Anterior cingulate cortex (tissue), 58 donors: ENCODE measurements around the gene ZPBP2.
"Not testable (repeated sequence)": the region's sequence is repeated elsewhere in the genome, so short reads cannot be mapped to it uniquely, and the experiment has no call there.

ENCODE experiments used
- DNase-seq, 58 donors: peaks; one replicate each; lab custom pipeline; 2025; lab: John Stamatoyannopoulos, UW

ZPBP2 gene

GRCh38 chr17:39867880-39868553 lies at the start of gene ZPBP2:
TSS of gene ZPBP2 (plus strand) at chr17:39868202. CDS start at chr17:39868355, 153 bp downstream.
- no peak for DNase-seq

- DNase-seq: no peak
Measured at GRCh38 chr17:39818358-39819000, 49.5 kb upstream of the ZPBP2 start.

GRCh38 chr17:39820541-39820940 lies 47.5 kb upstream of the ZPBP2 start:
- DNase-seq: no peak

GRCh38 chr17:39820987-39821386 lies 47.0 kb upstream of the ZPBP2 start:
- no peak for DNase-seq

- no peak for DNase-seq
Measured at GRCh38 chr17:39822051-39822451, 46.0 kb upstream of the ZPBP2 start.

GRCh38 chr17:39823407-39824054 lies 44.5 kb upstream of the ZPBP2 start:
- no peak for DNase-seq

- DNase-seq: no peak
Measured at GRCh38 chr17:39826334-39826733, 41.7 kb upstream of the ZPBP2 start.

- no peak for DNase-seq
Measured at GRCh38 chr17:39828443-39828842, 39.6 kb upstream of the ZPBP2 start.

GRCh38 chr17:39831588-39831987 lies 36.4 kb upstream of the ZPBP2 start:
- DNase-seq: no peak

GRCh38 chr17:39834017-39834416 lies 34.0 kb upstream of the ZPBP2 start:
- DNase-seq: no peak

GRCh38 chr17:39835038-39835786 lies 32.8 kb upstream of the ZPBP2 start:
- no peak for DNase-seq

- no peak for DNase-seq
Measured at GRCh38 chr17:39836117-39836516, 31.9 kb upstream of the ZPBP2 start.

- DNase-seq: no peak
Measured at GRCh38 chr17:39838057-39838456, 29.9 kb upstream of the ZPBP2 start.

- DNase-seq: no peak
Measured at GRCh38 chr17:39838784-39839183, 29.2 kb upstream of the ZPBP2 start.

GRCh38 chr17:39841134-39841683 lies 26.8 kb upstream of the ZPBP2 start:
- no peak for DNase-seq

- DNase-seq: no peak
Measured at GRCh38 chr17:39845052-39845846, 22.8 kb upstream of the ZPBP2 start.

- DNase-seq: no peak
Measured at GRCh38 chr17:39846205-39846604, 21.8 kb upstream of the ZPBP2 start.

GRCh38 chr17:39848600-39848999 lies 19.4 kb upstream of the ZPBP2 start:
- no peak for DNase-seq

GRCh38 chr17:39850186-39850585 lies 17.8 kb upstream of the ZPBP2 start:
- not testable (repeated sequence) for DNase-seq

GRCh38 chr17:39852239-39852638 lies 15.8 kb upstream of the ZPBP2 start:
- no peak for DNase-seq
